GM18909 (cell line): Measurements from ENCODE around the gene TMEM87A.
"Not testable (repeated sequence)": the region's sequence is repeated elsewhere in the genome, so short reads cannot be mapped to it uniquely, and the experiment has no call there.

ENCODE experiments used
- ATAC-seq: cut with Tn5 transposase; IDR thresholded peaks from one replicate; pipeline ENCODE4 v1.9.1; 2021; ENCODE audit warnings: mild to moderate bottlenecking; ENCODE audit not compliant: unreplicated experiment, poor library complexity

Gene TMEM87A

DNA sequence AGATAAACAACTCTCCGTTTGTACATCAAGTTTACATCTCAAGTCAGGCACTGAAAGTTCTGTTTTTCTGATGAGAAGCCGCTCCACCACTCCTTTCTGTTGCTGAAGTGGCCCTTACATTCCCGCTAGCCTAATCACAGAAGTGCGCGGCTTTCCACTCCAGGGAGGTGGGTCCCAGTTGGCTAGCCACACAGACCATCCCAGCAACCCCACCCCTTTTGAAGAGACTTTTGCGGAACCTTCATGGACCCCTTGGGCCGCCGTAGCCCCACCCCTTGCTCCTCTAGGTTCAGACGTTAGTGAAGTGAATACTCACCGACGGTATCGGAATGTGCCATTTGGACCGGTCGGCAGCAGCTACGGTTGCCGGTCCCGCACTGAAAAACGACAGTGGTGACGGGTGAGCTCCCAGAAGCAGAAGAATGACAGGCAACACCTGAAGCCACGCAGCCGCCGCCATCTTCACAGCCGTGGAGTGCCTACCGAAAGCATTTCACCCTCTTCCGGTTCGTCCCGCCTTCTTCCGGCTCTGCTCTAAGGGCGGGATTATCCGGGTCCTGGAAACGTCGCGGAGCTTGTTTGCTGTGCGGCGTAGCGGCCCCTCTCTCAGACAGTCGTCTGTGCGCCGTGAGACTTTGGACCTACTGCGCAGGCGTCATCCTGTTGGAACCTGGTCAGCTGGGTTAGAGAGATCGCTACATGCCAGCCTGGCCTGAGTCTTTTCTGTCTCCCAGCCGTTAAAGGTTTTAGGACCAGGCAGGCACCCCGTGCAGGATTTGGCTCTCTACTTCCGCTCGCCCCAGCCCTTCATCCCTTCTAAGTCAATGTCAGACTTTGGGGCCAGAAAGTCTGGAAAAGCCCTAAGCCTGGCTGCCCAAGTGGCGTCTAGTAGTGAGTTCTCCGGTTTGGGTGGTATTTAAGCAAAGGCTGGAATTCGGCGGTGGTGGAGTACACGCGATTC, at the start of gene TMEM87A, which contains the start of gene GANC:
TMEM87A (minus strand) TSS at position 495 of the 961 bp plus-strand sequence; CDS start at position 460, 35 bp downstream.
GANC (plus strand) TSS at position 263 of the 961 bp plus-strand sequence. CDS start 1,281 bp downstream, outside the sequence.
- ATAC-seq, result peak; percentile 90

DNA sequence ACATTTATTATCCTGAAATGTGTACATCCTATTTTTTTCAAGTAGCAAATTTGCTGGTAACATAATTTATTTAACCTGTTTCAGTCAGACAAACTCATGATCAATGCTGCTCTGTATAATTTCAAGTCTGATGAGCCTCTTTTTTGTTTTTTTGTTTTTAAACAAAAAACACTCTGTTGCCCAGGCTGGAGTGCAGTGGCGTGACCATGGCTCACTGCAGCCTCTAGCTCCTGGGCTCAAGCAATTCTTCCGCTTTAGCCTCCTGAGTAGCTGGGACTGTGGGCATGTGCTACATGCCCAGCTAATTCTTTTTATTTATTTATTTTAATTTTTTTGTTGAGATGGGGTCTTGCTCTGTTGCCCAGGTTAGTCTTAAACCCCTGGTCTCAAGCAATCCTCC, 46.0 kb upstream of the TMEM87A start:
- ATAC-seq, result no peak

GRCh38 chr15:42316282-42316805, 43.1 kb upstream of the TMEM87A start:
- ATAC-seq, result not testable (repeated sequence)

DNA sequence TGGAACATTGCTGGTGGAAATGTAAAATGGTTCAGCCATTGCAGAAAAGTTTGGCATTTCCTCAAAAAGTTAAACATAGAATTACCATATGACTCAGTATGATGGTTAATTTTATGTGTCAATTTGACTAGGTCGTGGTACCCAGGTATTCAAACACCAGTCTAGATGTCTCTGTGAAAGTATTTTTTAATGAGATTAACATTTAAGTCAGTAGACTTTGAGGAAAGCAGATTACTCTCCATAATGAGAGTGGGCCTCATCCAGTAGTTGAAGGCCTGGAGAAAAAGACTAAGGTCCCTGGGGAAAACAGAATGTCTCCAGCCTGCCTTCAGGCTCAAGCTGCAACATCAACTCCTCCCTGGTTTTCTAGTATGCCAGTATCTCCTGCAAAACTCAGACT, 42.3 kb upstream of the TMEM87A start:
- ATAC-seq, result no peak

DNA sequence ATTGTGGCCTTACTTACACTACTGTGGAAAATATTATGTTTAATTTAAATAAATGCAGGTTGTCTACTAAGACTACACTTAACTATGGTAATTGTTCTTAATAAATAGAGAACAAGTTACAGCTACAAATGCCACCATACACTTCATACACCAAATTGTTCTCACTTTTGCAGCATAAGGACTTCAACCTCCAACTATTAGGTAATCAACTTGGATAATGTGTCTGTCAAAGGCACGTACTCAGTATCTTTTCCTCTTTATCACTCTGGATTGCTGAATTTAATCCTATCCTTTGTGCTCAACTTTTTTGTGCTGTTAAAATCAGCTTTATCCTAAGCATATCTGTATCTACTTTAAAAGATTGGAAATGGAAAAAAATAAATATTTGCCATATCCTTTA, 41.6 kb upstream of the TMEM87A start:
- no peak for ATAC-seq

DNA sequence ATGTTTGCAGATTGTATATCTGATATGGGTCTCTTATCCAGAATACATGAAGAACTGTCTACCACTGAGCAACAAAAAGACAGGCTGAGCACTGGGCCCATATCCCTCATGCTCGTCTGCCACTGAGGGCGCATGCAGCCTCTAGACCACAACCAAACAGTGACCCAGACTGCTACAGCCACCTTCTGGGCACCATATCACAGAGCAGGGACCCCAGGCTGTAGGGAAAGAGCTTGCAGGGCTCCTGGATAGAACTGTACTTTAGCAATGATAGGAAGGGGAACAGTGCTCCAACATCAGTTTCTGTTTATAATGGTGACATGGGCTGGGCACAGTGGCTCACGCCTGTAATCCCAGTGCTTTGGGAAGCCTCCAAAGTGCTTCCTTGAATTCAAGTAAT, 40.2 kb upstream of the TMEM87A start:
- no peak for ATAC-seq

DNA sequence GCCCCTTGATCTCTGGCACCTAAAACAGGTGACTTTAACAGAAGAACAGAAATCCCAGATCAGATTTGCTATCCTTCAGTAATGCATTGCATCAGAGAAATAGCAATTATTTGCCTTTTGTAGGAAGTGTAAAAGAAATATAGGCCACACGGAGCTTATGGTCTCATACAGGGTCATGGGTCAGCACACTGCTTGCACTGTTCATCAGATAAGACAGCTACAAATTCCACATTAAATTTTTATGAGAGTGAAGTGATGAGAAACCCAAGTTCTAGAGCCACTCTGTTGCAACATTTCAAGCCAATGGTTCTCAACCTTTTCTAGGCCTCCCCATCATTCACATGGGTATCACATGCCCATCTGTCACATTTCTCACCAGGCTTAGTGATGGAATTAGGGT, 33.4 kb upstream of the TMEM87A start:
- ATAC-seq, result no peak

DNA sequence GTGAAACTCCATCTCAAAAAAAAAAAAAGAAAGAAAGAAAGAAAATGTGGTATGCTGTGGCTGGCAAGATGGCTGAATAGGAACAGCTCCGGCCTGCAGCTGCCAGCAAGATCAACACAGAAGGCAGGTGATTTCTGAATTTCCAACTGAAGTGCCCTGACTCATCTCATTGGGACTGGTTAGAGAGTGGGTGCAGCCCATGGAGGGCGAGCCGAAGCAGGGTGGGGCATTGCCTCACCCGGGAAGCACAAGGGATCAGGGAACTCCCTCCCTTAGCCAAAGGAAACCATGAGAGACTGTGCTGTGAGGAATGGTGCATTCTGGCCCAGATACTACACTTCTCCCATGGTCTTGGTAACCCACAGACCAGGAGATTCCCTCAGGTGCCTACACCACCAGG, 27.8 kb upstream of the TMEM87A start:
- ATAC-seq, result not testable (repeated sequence)

- no peak for ATAC-seq
Measured at GRCh38 chr15:42289166-42289565, 15.9 kb upstream of the TMEM87A start.

DNA sequence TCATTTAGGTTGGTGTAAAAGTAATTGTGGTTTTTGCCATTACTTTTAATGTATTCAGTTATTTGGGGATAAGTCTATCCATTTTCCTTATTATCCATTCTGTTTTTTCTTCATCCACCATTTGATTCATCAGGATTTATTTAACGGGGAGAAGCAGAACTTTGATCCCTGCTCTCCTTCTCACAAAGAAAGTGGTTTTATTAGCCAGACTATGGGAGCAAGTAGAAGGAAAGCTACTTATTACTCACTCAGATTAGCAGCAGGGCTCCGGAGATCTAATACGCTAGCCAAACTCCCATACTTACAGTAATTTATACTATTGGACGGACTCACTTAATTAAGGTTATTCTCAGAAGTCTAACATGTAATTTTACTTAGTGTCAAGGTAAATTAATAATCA, 14.7 kb upstream of the TMEM87A start:
- no peak for ATAC-seq

GRCh38 chr15:42286445-42287029, 13.3 kb upstream of the TMEM87A start:
- ATAC-seq, result no peak

- no peak for ATAC-seq
Measured at GRCh38 chr15:42285034-42285433, 11.8 kb upstream of the TMEM87A start.

DNA sequence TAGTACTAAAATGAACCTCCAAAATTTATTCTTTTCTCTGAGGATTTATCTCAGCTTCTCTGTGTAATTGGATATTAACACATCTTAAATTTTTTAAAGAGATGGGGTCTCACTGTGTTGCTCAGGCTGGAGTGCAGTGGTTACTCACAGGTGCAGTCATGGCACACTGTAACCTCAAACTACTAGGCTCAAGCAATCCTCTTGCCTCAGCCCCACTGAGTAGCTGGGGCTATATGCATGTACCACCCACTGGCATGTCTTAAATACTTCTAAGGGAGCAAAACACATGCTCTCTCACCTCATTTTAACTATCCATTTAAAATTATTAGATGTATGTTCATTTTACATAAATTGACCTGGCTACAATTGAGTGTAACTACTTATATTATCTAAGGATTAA, 11.3 kb upstream of the TMEM87A start:
- ATAC-seq, result no peak

GRCh38 chr15:42283671-42284070, 10.4 kb upstream of the TMEM87A start:
- no peak for ATAC-seq

GRCh38 chr15:42282926-42283325, 9.7 kb upstream of the TMEM87A start:
- no peak for ATAC-seq

- no peak for ATAC-seq
Measured at GRCh38 chr15:42282344-42282743, 9.1 kb upstream of the TMEM87A start.

GRCh38 chr15:42279234-42279723, 6.0 kb upstream of the TMEM87A start:
- ATAC-seq, result no peak

GRCh38 chr15:42276762-42277161, 3.5 kb upstream of the TMEM87A start:
- no peak for ATAC-seq

DNA sequence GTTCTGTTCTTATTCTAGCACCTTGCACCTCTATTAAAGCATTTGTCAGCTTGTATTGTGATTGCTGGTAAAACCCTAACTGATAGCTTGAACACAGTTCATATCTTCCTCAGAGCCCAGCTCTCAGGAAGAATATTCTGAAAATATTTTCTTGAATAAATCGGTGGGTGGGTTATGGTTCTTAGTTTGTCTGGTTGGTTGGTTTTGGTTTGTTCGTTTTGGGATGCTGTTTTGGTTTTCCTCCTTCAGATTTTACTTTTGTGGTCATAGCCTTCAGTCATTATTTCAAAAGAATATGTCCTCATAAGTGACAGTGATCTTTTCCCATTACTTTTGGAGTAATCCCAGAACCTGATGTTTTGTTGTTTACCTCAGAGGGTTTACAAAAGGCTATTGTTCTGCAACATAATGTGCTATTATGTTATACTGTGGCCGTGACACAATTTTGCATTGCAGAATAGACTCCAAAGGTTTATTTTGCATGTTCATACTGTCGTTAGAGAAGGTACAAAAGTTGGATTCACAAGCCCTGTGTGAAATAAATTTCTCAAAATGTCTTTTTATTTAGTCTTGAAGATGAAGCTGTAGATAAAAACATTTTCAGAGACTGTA, 2.7 kb upstream of the TMEM87A start:
- ATAC-seq, result no peak

GRCh38 chr15:42274702-42274989, 1.4 kb upstream of the TMEM87A start:
- ATAC-seq, result no peak
